Caki2 (cell line): Measurements from ENCODE around the gene BAIAP2. TPM values are rescaled to one million over a fixed set of nuclear protein-coding genes. Genes with fewer than 3 reads are reported as not detected.
"Not testable (repeated sequence)": the region's sequence is repeated elsewhere in the genome, so short reads cannot be mapped to it uniquely, and the experiment has no call there.

ENCODE experiments used
- DNase-seq: peaks from one replicate; pipeline ENCODE4 v3.0.0-alpha.2; 2015; ENCODE audit warnings: low read depth
- in situ Hi-C: cut with HindIII; loops from 2 replicates; pipeline ENCODE4 v1.10.0; 2016; ENCODE audit warnings: low sequenced_read_pairs, low pct_unique_long_range_greater_than_20kb, mixed read lengths
- total RNA-seq: library from RNA; depleted of rRNA; stranded (reverse); fragments of >200 nt; shearing (Covaris generic); gene quantifications from 2 replicates; pipeline ENCODE4 v1.2.3, GENCODE V29; 2014; ENCODE audit warnings: low replicate concordance

Gene BAIAP2
- total RNA-seq, 1 experiment from 2014 or later = 30.1 TPM

DNA sequence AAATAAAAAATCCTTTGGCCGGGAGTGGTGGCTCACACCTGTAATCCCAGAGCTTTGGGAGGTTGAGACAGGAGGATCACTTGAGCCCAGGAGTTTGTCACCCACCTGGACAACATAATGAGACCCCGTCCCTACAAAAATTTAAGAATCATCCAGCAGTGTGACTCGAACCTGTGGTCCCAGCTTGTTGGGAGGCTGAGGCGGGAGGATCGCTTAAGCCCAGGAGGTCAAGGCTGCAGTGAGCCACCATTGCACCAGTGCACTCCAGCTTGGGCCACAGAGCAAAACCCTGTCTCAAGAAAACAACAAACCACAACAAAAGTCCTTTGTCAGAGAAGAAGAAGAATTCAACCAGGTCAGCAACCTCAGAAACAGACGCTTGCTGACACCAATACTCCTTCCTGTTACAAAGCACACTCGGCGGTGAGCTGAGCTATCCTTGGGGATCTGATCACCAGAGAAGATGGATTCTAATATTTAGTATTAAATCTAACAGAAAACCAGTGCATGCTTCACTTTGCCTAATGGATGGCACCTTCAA, 117.4 kb downstream of the BAIAP2 start:
- in situ Hi-C loops = no loop called here
- DNase-seq = no peak

DNA sequence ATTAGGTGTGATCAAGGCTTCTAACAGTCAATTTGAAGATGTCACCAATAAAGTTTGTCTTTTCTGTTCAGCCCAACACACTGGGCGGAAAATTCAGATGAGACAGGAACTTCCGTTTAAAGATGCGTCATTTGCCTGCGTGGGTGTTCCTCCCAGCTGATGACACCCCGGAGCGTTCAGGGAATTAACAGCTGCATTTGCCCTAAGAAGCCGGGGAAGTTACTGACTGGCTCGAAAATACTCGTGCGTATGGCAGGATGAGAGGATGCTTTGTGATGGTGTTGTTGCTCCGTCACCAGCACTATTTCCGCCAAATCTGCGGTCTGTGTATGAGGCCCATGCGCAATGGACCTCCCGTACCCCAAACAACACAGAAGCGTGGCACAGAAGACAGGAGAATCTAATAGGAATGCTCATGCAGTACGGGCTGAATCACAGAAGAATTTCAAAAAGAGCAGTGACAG, 118.4 kb downstream of the BAIAP2 start:
- no peak for DNase-seq
- in situ Hi-C loops = no loop called here

GRCh38 chr17:81154016-81154415, 119.1 kb downstream of the BAIAP2 start:
- DNase-seq, in situ Hi-C loops: not testable (repeated sequence)

- in situ Hi-C loops = no loop called here
- no peak for DNase-seq
Observed at GRCh38 chr17:81154961-81155360, 120.0 kb downstream of the BAIAP2 start.

DNA sequence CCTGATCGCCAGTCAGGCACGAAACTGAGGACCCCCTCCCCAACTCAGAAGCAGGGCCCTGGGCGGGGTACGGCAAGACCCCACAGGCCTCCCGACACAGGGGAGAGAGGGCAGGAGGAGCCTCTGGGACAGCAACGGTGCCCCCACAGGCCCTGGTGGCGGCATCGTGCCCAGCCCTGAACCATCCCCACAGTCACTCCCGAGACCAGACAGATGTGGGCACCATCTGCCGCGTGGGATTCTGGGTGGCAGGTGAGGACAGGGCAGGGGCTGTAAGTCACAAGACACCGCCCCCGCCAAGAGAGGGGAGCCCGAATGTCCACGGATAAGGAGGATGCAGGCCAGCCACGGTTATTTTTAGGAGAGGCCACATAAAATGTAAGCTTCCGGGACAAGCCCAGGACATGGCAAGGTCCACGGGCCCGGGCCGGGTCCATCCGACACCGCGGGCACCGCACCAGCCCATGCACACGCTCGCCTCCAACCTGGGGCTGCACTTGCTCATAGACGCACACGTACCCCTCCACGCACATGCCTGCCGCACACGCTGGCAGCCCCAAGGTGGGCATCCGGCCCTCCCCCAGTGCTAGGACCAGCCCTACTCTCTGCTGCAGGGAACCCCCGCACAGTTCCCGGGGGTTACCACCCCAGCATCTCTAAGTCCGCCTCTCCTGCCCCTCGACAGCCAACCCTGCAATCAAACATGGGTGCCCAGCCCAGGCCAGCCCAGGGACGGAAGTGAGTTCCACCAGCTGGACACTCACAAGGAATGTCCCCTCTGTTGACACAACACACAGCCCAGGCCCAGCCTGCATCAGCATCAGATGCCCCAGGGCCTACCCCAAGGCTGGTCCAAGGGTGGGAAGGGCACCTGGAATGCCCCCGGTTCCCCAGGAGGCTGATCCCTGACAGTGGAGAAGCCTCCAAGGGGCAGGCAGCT, 122.2 kb downstream of the BAIAP2 start:
- in situ Hi-C loops = no loop called here
- no peak for DNase-seq

DNA sequence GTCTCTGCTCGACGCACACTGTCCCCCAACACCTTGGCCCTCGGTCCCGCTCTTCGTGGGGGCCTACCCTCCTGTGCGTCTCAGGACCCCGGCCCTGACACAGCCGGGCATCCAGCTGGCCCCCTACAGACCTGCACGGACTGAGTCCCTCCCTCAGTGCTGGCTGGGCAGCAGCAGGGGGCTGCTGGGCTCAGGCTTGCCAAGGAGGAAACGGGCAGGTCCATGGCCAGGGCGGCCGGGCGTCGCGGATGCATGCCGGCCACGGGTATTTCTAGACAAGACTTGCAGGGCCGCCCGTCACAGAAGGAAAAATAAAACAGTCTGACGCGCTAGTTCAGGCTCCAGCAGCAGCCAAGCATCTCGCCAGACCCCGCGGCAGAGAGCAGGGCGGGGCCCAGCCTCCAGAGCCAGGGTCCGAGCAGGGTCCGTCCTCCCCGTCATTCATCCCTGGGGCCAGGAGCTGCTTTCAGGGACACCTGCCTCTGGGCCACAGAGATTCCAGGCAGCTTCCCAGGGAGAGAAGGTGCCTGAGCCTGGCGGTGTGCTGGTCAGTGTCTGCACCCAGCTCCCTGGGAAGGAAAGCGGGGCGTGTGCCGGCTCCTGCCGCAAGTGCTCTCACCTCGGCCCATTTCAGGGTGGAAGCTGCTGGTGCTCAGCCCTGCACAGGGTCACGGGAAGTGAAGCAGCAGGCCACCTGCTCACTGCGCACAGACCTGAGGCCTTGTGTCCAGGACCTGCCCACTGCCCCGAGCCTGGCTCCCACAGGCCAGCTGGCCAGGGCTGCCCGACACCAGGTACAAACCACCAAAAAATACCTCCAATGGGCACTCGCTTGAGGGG, 123.1 kb downstream of the BAIAP2 start:
- no peak for DNase-seq
- in situ Hi-C loops = no loop called here

GRCh38 chr17:81158688-81159590, 124.0 kb downstream of the BAIAP2 start:
- DNase-seq = no peak
- in situ Hi-C loops = no loop called here

DNA sequence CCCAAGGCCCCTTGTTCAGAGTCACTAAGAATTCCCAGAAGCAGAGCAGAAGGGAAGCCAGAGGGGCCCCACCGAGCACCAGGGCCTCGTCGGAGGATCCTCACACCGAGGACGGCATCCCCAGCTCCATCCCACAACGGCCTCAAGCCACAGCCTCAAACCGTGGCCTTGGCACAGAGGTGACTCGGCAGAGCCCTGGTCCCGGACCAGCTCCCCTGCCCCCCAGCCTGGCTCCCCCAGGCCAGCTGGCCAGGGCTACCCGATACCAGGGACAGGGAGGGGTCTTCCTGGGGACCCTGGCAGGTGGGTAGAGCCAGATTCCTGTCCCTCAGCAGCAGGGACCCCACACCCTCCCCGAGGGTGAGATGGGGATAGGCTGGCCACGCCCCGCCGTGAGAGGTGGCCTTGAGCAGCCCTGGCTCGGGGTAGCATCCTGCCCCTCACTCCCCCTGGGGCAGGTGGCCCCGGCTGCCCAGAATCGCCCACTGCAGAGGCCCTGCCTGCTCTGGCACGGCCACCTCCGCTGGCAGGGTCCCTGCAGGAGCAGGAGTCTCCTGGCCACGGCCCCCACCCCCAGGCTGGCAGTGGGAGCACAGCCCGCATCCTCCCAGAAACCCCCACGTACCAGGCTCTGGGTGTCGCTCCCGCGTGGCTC, 124.8 kb downstream of the BAIAP2 start:
- DNase-seq = no peak
- in situ Hi-C loops = no loop called here

- no peak for DNase-seq
Observed at GRCh38 chr17:81160306-81160705, 125.4 kb downstream of the BAIAP2 start.

GRCh38 chr17:81160747-81161453, 125.9 kb downstream of the BAIAP2 start:
- in situ Hi-C loops = no loop called here
- no peak for DNase-seq

More at GRCh38 chr17:81160306-81160705, 125.4 kb downstream of the BAIAP2 start:
- in situ Hi-C loops = no loop called here

GRCh38 chr17:81161536-81161935, 126.6 kb downstream of the BAIAP2 start:
- in situ Hi-C loops = no loop called here
- DNase-seq = no peak

DNA sequence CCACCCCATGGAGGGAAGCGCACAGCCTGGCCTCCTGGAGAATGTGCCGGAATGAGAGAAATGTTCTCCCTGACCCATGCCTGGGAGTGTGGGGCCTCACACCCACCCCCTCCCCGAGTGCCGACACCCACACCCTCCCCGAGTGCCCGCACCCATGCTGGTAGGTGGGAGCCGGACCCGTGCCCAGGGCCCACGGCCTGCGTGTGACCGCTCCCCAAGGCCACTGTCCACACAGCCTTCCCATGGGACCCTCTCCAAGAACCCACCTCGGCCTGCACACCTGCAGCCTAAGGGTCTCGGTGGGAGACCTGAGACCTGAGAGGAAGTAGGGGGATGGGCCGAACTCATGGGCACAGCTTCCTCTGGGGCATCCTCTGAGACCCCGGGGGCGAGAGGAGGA, 127.0 kb downstream of the BAIAP2 start:
- in situ Hi-C loops = no loop called here
- DNase-seq = no peak

DNA sequence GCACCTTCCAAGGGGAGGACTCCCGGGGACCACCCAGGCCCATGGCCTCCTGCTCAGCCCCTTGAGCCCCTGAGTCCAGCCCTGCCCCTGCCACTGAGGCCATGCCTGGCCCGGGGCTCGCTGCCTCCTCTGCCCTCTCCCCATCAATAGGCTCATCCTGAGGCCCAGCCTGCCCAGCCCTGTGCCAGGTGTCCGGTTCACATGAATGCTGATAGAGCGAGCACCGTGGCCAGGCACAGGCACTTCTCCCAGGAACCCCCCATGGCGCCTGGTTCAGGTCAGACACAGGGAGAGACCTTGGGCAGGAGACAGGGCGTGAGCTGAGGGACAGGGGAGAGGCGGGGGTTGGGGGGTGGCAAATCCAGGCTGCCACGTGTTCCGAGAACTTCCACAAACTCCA, 127.5 kb downstream of the BAIAP2 start:
- in situ Hi-C loops = no loop called here
- DNase-seq = no peak

GRCh38 chr17:81163051-81163695, 128.2 kb downstream of the BAIAP2 start:
- in situ Hi-C loops = no loop called here
- DNase-seq = no peak

GRCh38 chr17:81163703-81164370, 128.9 kb downstream of the BAIAP2 start:
- in situ Hi-C loops = no loop called here
- no peak for DNase-seq
